Upper lobe of right lung (tissue), 1 donor: Measurements from ENCODE around the gene RHOBTB1. TPM values are rescaled to one million over a fixed set of nuclear protein-coding genes. Genes with fewer than 3 reads are reported as not detected.
A peak's percentile ranks its signal among the peaks of the same experiment; 100 is the strongest.

Experiments used
- ATAC-seq: fragments of 200-7000 bp; cut with Tn5 transposase; one replicate; pipeline ENCODE4 v1.9.1; 2020; ENCODE audit warnings: mild to moderate bottlenecking, moderate library complexity
- DNase-seq: peaks from one replicate; pipeline ENCODE4 v3.0.0-alpha.2; 2020
- H3K27ac ChIP-seq: fragments of 200-600 bp; one replicate; pipeline ENCODE4 v1.8.0; 2022
- H3K27me3 ChIP-seq: fragments of 200-600 bp; one replicate; pipeline ENCODE4 v1.8.0; 2022; ENCODE audit warnings: mild to moderate bottlenecking
- H3K36me3 ChIP-seq: fragments of 200-600 bp; one replicate; pipeline ENCODE4 v1.8.0; 2022
- H3K4me1 ChIP-seq: fragments of 200-600 bp; one replicate; pipeline ENCODE4 v1.8.0; 2022
- H3K4me3 ChIP-seq: fragments of 200-600 bp; one replicate; pipeline ENCODE4 v1.8.0; 2022; ENCODE audit warnings: mild to moderate bottlenecking
- H3K9me3 ChIP-seq: fragments of 200-600 bp; one replicate; pipeline ENCODE4 v1.8.0; 2022
- intact Hi-C: fragments of 100-400 bp; cut with DNase I; formaldehyde crosslinking; loops from one replicate; pipeline ENCODE4 v1.11.0; 2022
- total RNA-seq: library from RNA; stranded (reverse); fragmentation: NEBNext Ultra II Directional; extraction: Animal tissue kit (Norgen Biotek cat#: 25700); gene quantifications from one replicate; pipeline ENCODE4 v1.2.1, GENCODE V29; 2021
- TF ChIP-seq, protein P1 (sequence below): fragments of 200-600 bp; IDR thresholded peaks from one replicate; pipeline ENCODE4 v1.8.0; 2022; ENCODE audit warnings: antibody characterized with exemption
- donor health status: DM: no; HTN: yes; CAD: no; lungs with severe emphysema.

Gene RHOBTB1
- total RNA-seq, 1 donor from 2014 or later: 14.5 TPM

DNA sequence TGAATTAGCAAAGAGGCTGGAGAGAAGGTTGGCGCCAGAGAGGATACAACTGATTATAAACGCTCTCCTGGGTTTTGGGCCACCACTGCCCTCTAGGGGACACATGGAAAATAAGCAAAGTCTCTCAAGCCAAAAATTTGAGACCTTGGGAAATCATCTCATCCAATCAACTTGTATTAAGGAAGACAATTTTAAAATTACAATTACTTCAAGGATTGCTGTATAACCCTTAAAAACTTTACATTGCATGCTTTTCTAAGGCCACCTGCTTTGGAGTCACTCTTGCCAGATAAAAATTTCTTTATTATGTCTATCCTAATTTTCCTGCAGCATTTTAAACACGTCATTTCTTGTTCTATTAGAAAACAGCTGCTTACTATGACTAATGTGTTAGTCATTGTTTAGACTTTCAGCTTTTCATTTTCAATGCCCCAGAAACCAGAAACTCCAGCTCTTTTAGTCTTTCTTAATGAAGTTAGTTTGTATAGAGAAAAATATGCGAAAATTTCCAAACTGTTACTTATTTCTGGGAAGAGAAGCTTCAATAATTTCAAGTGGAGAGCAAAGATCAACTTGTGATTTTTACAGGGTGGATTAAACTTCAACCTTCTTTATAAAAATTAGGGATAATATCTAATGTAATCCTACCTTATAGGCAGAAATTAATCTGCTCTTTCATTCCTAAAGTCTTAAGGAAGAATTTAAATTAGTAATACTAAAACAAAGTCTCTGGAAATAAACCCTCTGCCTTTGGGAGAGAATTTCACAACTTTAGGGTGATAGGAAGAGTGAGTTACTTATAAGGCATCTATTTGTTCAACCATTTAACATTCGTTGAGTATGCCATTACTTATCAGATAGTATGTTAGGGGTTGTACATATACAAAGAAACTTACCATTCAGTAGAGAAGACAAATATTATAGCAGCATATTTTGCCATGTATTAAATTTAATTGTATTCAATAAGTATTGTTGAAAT, 20.6 kb upstream of the RHOBTB1 start:
- Histone ChIP-seq H3K9me3 (no peaks in the 10 kb centered on the region), H3K27me3 (no peaks in the 10 kb centered on the region), H3K4me3 (no peak overlapping the region), H3K36me3 (no peaks in the 10 kb centered on the region), H3K4me1 (peaks cover 12% of the 10 kb centered on the region), H3K27ac (peak overlapping the region; percentile 38)
- TF ChIP-seq, protein P1, sequence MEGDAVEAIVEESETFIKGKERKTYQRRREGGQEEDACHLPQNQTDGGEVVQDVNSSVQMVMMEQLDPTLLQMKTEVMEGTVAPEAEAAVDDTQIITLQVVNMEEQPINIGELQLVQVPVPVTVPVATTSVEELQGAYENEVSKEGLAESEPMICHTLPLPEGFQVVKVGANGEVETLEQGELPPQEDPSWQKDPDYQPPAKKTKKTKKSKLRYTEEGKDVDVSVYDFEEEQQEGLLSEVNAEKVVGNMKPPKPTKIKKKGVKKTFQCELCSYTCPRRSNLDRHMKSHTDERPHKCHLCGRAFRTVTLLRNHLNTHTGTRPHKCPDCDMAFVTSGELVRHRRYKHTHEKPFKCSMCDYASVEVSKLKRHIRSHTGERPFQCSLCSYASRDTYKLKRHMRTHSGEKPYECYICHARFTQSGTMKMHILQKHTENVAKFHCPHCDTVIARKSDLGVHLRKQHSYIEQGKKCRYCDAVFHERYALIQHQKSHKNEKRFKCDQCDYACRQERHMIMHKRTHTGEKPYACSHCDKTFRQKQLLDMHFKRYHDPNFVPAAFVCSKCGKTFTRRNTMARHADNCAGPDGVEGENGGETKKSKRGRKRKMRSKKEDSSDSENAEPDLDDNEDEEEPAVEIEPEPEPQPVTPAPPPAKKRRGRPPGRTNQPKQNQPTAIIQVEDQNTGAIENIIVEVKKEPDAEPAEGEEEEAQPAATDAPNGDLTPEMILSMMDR: peak; percentile 86
- no peak for DNase-seq
- intact Hi-C loops: loop anchor here (10.0 kb wide), 1 partner anchor 150 kb away; no protein-coding TSS in a partner anchor
- ATAC-seq: peak; percentile 95

DNA sequence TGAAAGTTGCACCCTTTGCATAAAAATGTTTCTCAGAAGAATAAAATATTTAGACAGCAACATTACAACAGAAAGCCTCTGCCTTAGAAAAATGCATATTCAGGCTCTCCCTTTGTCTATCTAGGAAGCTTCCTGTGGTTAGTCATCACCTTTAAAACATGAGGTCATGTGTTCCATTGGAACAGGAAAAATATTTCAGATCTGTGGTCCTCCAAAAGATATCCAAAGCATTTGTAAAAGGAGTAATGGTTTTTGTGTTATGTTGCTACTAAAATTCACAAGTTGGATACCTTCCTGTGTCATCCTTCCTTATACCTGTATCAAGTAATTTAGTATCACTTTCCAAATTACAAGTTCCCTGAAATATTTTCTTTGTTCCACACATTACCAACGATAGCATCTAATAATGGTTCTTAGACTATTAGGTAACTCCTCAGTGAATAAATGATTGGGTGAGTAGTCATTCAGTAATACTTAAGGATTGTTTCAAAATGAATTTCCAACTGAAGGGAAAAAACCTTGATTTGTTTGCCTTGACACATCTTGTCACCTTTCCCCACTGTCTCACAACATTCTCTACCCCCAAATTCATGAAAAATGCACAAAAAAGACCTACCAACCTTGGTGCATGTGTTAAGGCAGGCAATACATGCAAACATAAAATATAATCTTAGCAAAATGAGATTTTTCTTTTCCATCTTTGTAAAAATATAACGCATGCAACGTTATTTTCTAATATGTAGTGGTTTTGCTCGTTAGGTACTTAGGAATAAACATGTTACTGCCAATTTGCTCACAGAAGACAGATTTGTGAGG, 19.7 kb upstream of the RHOBTB1 start:
- intact Hi-C loops: loop anchor here (10.0 kb wide), 1 partner anchor 149 kb away; no protein-coding TSS in a partner anchor
- Histone ChIP-seq H3K27me3 (no peaks in the 10 kb centered on the region), H3K4me3 (no peak overlapping the region), H3K9me3 (no peaks in the 10 kb centered on the region), H3K36me3 (no peaks in the 10 kb centered on the region), H3K27ac (no peak overlapping the region), H3K4me1 (peaks cover 12% of the 10 kb centered on the region)
- DNase-seq (no peak), ATAC-seq (no peak)
- TF ChIP-seq, protein P1: no peak

DNA sequence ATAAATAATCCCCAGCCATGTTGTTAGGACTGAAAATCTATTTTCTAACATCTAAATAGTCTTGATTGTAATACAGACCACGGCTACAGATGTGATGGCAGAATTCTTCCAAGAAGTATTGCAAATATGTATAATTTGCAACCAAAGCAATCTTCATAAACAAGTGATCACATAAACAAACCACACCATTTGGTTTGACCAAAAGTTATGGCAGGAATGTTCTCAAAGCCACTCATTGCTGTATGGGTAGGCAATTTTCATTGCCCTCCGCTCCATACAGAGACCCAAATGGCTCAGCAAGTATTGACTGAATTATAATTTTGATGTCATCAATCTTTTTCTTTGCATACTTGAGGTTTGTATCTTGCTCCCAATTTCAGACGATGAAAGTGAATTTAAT, 19.0 kb upstream of the RHOBTB1 start:
- no peaks in the 10 kb centered on the region for H3K36me3 ChIP-seq
- DNase-seq (no peak), ATAC-seq (no peak)
- H3K9me3 ChIP-seq: no peaks in the 10 kb centered on the region
- TF ChIP-seq, protein P1: no peak
- intact Hi-C loops: loop anchor here (10.0 kb wide), 1 partner anchor 148 kb away; no protein-coding TSS in a partner anchor
- H3K27ac ChIP-seq: no peak overlapping the region
- H3K4me1 ChIP-seq: peaks cover 12% of the 10 kb centered on the region
- H3K4me3 ChIP-seq: no peak overlapping the region
- no peaks in the 10 kb centered on the region for H3K27me3 ChIP-seq

DNA sequence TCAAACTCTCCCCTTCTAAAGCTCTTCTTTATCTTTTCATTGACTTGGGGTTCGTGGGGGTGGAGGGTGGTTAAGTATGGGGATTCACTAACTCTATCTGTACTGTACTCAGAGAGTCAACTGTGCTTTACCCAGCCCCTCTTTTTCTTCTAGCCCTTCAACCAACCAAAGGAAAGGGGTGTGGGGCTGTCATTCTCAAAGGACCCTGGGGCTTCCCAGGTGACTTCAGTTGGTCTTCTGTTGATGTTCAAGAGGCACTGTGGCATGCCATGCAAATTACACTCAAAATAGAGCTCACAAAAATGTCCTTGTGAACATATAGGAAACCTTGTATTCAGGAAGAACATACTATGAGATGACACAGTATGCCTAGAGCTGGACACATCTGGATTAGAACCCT, 16.9 kb upstream of the RHOBTB1 start:
- TF ChIP-seq, protein P1: no peak
- Histone ChIP-seq H3K27me3 (no peaks in the 10 kb centered on the region), H3K27ac (no peak overlapping the region), H3K4me1 (peaks cover 12% of the 10 kb centered on the region), H3K36me3 (no peaks in the 10 kb centered on the region), H3K9me3 (no peaks in the 10 kb centered on the region), H3K4me3 (no peak overlapping the region)
- intact Hi-C loops: loop anchor here (10.0 kb wide), 1 partner anchor 146 kb away; no protein-coding TSS in a partner anchor
- DNase-seq (no peak), ATAC-seq (no peak)

DNA sequence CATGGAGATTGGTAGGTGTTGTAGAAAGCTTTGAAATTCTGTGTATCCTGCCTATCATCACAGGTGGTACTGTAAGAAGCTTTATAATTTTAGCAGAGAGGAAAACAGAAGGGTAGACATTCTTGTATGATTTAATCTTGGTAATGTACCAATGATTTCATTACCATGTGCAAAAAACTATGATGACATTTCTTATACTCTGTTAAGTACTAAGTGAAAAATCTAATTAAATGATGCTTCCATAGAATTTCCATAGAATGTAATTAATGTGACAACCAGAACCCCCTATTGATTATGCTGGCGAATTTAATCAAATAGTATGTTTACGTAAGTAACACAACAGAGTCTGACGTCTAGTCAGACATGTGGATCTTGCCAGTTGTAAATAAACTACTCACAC, 16.0 kb upstream of the RHOBTB1 start:
- TF ChIP-seq, protein P1: no peak
- DNase-seq (no peak), ATAC-seq (no peak)
- H3K9me3 ChIP-seq: no peaks in the 10 kb centered on the region
- no peak overlapping the region for H3K27ac ChIP-seq
- no peaks in the 10 kb centered on the region for H3K27me3 ChIP-seq
- intact Hi-C loops: loop anchor here (10.0 kb wide), 1 partner anchor 145 kb away; no protein-coding TSS in a partner anchor
- H3K4me3 ChIP-seq: no peak overlapping the region
- peaks cover 12% of the 10 kb centered on the region for H3K4me1 ChIP-seq
- H3K36me3 ChIP-seq: no peaks in the 10 kb centered on the region
